GM12878 (cell line): ENCODE results near the gene GRIK2. TPM values are rescaled to one million over a fixed set of nuclear protein-coding genes. Genes with fewer than 3 reads are reported as not detected.

Experiments used
- ATAC-seq: fragments of 200-7000 bp; cut with Tn5 transposase; 3 replicates; pipeline ENCODE4 v1.9.1; 2020; ENCODE audit warnings: mild to moderate bottlenecking, moderate library complexity
- BruUV-seq: library from RNA; stranded (reverse); fragments of 400-500 nt; replicated peaks from 2 replicates; lab custom pipeline; 2021; lab: Mats Ljungman, UMichigan
- CTCF ChIA-PET: fragments of 300-600 bp; sonication (Branson Sonifier 250); formaldehyde crosslinking; extraction: SDS; loops from one replicate; lab custom pipeline; 2021; ENCODE audit warnings: inconsistent platforms; lab: Yijun Ruan, JAX
- POLR2A ChIA-PET: fragments of 350-600 bp; formaldehyde crosslinking; extraction: SDS; loops from one replicate; lab custom pipeline; 2021; ENCODE audit warnings: inconsistent platforms; lab: Charles Lee
- RAD21 ChIA-PET: fragments of 300-600 bp; sonication (Branson Sonifier 250); formaldehyde crosslinking; loops from one replicate; lab custom pipeline; 2023; ENCODE audit warnings: antibody characterized with exemption; ENCODE audit not compliant: unreplicated experiment; lab: Charles Lee
- SMC1A ChIA-PET: fragments of 300-600 bp; sonication (Branson Sonifier 250); formaldehyde crosslinking; loops from one replicate; lab custom pipeline; 2023; ENCODE audit not compliant: unreplicated experiment, uncharacterized antibody; lab: Charles Lee
- DNase-seq: peaks from one replicate; pipeline ENCODE4 v3.0.0-alpha.2; 2011; ENCODE audit warnings: low read depth, low spot score
- FAIRE-seq: peaks from 3 replicates; lab custom pipeline; 2011; peaks lifted over from hg19 to GRCh38; lab: Jason Lieb, UNC
- H2AFZ ChIP-seq: 2 replicates; pipeline ENCODE4 v1.6.0; 2011; ENCODE audit warnings: low read depth, low read length, control low read depth; ENCODE audit not compliant: control insufficient read depth
- H3K27ac ChIP-seq: 2 replicates; pipeline ENCODE4 v1.5.1; 2011; ENCODE audit warnings: control low read depth; ENCODE audit not compliant: control insufficient read depth, insufficient read depth
- H3K27me3 ChIP-seq, 2 experiments: replicated peaks in 1 of 2; 2 replicates each; pipeline versions ENCODE4 v1.6.0 to v1.6.1; 2011; ENCODE audit warnings: low read length in 1 of 2; ENCODE audit not compliant: control insufficient read depth in 2 of 2, insufficient read depth in 2 of 2
- H3K36me3 ChIP-seq, 2 experiments: 2 replicates each; pipeline ENCODE4 v1.5.1; 2011; ENCODE audit warnings: low read length in 1 of 2; ENCODE audit not compliant: control insufficient read depth in 2 of 2, insufficient read depth in 2 of 2
- H3K4me1 ChIP-seq: 2 replicates; pipeline ENCODE4 v1.6.1; 2011; ENCODE audit warnings: mild to moderate bottlenecking, low read length, moderate library complexity, mixed read lengths; ENCODE audit not compliant: control insufficient read depth, insufficient read depth
- H3K4me2 ChIP-seq: 2 replicates; pipeline ENCODE4 v1.6.0; 2011; ENCODE audit warnings: control low read depth; ENCODE audit not compliant: control insufficient read depth, insufficient read depth
- H3K4me3 ChIP-seq: fragments of 200-600 bp; sonication (generic); 2 replicates; pipeline ENCODE4 v1.5.1; 2016
- H3K79me2 ChIP-seq: 2 replicates; pipeline ENCODE4 v1.6.0; 2011; ENCODE audit warnings: low read length; ENCODE audit not compliant: control insufficient read depth, insufficient read depth
- H3K9ac ChIP-seq: 2 replicates; pipeline ENCODE4 v1.8.0; 2011; ENCODE audit warnings: low read length, control low read depth, mixed read lengths; ENCODE audit not compliant: control insufficient read depth, insufficient read depth
- H3K9me3 ChIP-seq: replicated peaks from 3 replicates; pipeline ENCODE4 v1.5.1; 2011; ENCODE audit warnings: mild to moderate bottlenecking, low read length; ENCODE audit not compliant: control insufficient read depth, insufficient read depth
- H4K20me1 ChIP-seq: 2 replicates; pipeline ENCODE4 v1.6.0; 2011; ENCODE audit not compliant: control insufficient read depth, insufficient read depth
- CBFB ChIP-seq: IDR thresholded peaks from 2 replicates; pipeline ENCODE4 v1.6.1; 2016; ENCODE audit warnings: antibody characterized with exemption, low read depth
- DPF2 ChIP-seq: fragments of 450-650 bp; IDR thresholded peaks from 2 replicates; pipeline ENCODE4 v1.6.1; 2017; ENCODE audit warnings: mild to moderate bottlenecking
- ETV6 ChIP-seq, 2 experiments: fragments of 450-650 bp in 1 of 2; IDR thresholded peaks in 1 of 2; conservative IDR thresholded peaks in 1 of 2; 2 replicates each; pipeline ENCODE4 v1.6.1; 2014; ENCODE audit warnings: antibody characterized with exemption in 1 of 2, borderline replicate concordance in 1 of 2, low read depth in 1 of 2, mild to moderate bottlenecking in 1 of 2, moderate library complexity in 1 of 2
- FOXK2 ChIP-seq: fragments of 450-650 bp; IDR thresholded peaks from 2 replicates; pipeline ENCODE4 v1.6.1; 2017; ENCODE audit warnings: mild to moderate bottlenecking, moderate library complexity
- HDGF ChIP-seq: fragments of 450-650 bp; IDR thresholded peaks from 2 replicates; pipeline ENCODE4 v1.6.1; 2016; ENCODE audit warnings: antibody characterized with exemption
- LARP7 ChIP-seq: fragments of 450-650 bp; IDR thresholded peaks from 2 replicates; pipeline ENCODE4 v1.6.1; 2017; ENCODE audit warnings: mild to moderate bottlenecking
- MEF2A ChIP-seq: IDR thresholded peaks from 2 replicates; pipeline ENCODE4 v1.6.1; 2011; ENCODE audit warnings: low read depth, mild to moderate bottlenecking, low read length, moderate library complexity; ENCODE audit not compliant: insufficient read depth
- MLLT1 ChIP-seq: fragments of 450-650 bp; IDR thresholded peaks from 2 replicates; pipeline ENCODE4 v1.6.1; 2016; ENCODE audit warnings: mild to moderate bottlenecking
- NR2C2 ChIP-seq: IDR thresholded peaks from 2 replicates; pipeline ENCODE4 v1.6.1; 2011; ENCODE audit warnings: borderline replicate concordance, low read depth; ENCODE audit not compliant: control insufficient read depth, insufficient read length
- POLR2A ChIP-seq: IDR thresholded peaks from 2 replicates; pipeline ENCODE4 v1.6.1; 2011; ENCODE audit warnings: low read depth, mild to moderate bottlenecking, low read length
- RFX5 ChIP-seq: IDR thresholded peaks from 2 replicates; pipeline ENCODE4 v1.6.1; 2011; ENCODE audit warnings: low read depth, low read length, improper control_type of control experiment
- ZSCAN29 ChIP-seq: fragments of 450-650 bp; IDR thresholded peaks from 2 replicates; pipeline ENCODE4 v1.6.1; 2017; ENCODE audit warnings: mild to moderate bottlenecking, moderate library complexity
- WGBS: methylation state at CpG from one replicate; pipeline ENCODE4 v1.1.6; 2016; ENCODE audit warnings: low lambda C conversion rate; ENCODE audit not compliant: insufficient replicate concordance, insufficient coverage; ENCODE audit errors: missing lambda C conversion rate; 5-methylcytosine and 5-hydroxymethylcytosine counted together
- in situ Hi-C: fragments of 300-500 bp; cut with MboI; formaldehyde crosslinking; loops from 9 replicates; pipeline ENCODE4 v1.14.3; 2018; ENCODE audit warnings: mixed read lengths
- intact Hi-C: fragments of 100-400 bp; cut with micrococcal nuclease; formaldehyde crosslinking; loops from one replicate; pipeline ENCODE4 v1.14.2; 2022; ENCODE audit not compliant: unreplicated experiment
- polyA plus RNA-seq, 11 experiments: library from polyadenylated mRNA; depleted of rRNA in 4 of 11; unstranded in 6 of 11; stranded (reverse) in 5 of 11; fragments of >200 nt; fragmentation: Nextera tagmentation in 4 of 11; fragmentation: Illumina TruSeq in 1 of 11; extraction: Ambion mirVana in 4 of 11; extraction: Trizol in 1 of 11; gene quantifications; 1 replicate in 1 of 11; 2 replicates in 10 of 11; pipeline versions ENCODE4 v1.2.1 to v1.2.3, GENCODE V29; 2011 to 2016; ENCODE audit warnings: inconsistent platforms in 2 of 11, missing spikeins in 2 of 11, low read depth in 1 of 11
- total RNA-seq, 4 experiments: library from RNA; depleted of rRNA in 3 of 4; stranded (reverse); fragments of >200 nt in 3 of 4; fragmentation: Illumina TruSeq in 1 of 4; extraction: Trizol in 1 of 4; gene quantifications; 2 replicates each; pipeline versions ENCODE4 v1.2.1 to v1.2.3, GENCODE V29; 2013 to 2021

GRIK2 gene
- total and polyA plus RNA-seq, 10 of the 15 experiments (the other 5 are each of a cell fraction or from before 2014, with no cell fraction given) = not detected

- TF ChIP-seq ZSCAN29 (no peak), MEF2A (no peak), DPF2 (no peak), MLLT1 (no peak), FOXK2 (no peak), ETV6 (conservative IDR thresholded peaks at IDR 0.05 in 1 of 2, IDR thresholded peaks at IDR 0.05 in 1 of 2; ENCODE audit: borderline replicate concordance in 1 of 2, low read depth in 1 of 2) (no peak), POLR2A (no peak), LARP7 (no peak), CBFB (no peak), RFX5 (no peak), NR2C2 (no peak), HDGF (no peak)
- H3K27me3 ChIP-seq = no peaks in the 10 kb centered on the region
- ChIA-PET CTCF (no interaction called here), SMC1A (no interaction called here), POLR2A (no interaction called here), RAD21 (no interaction called here)
- H3K4me3 ChIP-seq = no peak overlapping the region
- no peak overlapping the region for H3K27ac ChIP-seq
- H3K36me3 ChIP-seq = no peaks in the 10 kb centered on the region
- no peak overlapping the region for H3K4me2 ChIP-seq
- 44% methylated on average over 2 of the region's 2 CpGs for WGBS
- no TSS peak for BruUV-seq
- H3K9ac ChIP-seq = no peak overlapping the region
- H3K79me2 ChIP-seq = no peaks in the 10 kb centered on the region
- no peak for ATAC-seq
- in situ Hi-C loops (no loop called here), intact Hi-C loops (no loop called here)
- H2AFZ ChIP-seq = no peak overlapping the region
- H4K20me1 ChIP-seq = no peaks in the 10 kb centered on the region
- DNase-seq = no peak
- no peaks in the 10 kb centered on the region; the same call in 1 of the 3 replicates for H3K9me3 ChIP-seq
- no peaks in the 10 kb centered on the region for H3K4me1 ChIP-seq
- FAIRE-seq = no peak
Measured at GRCh38 chr6:101826269-101826668, 432.8 kb downstream of the GRIK2 start.
